ENCODE measurements around the gene FXYD4.

The FXYD4 gene

DNA sequence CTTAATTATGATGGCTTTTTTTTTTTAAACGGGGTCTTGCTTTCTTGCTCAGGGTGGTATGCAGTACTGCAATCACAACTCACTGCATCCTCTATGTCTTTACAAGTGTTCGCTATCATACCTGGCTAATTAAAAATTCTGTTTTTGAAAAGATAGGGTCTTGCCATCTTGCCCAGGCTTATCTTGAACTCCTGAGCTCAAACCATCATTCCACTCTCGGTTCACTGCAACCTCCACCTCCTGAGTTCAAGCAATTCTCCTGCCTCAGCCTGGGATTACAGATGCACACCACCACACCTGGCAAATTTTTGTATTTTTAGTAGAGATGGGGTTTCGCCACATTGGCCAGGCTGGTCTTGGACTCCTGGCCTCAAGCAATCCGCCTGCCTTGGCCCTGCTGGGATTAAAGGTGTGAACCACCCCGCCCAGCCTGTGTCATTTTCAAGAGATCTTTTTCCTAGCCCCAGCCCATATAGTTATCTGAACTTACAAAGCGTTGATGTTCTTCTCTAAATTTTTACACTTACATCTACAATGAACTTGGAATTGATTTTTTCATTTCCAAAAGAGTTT, 31.5 kb downstream of the FXYD4 start:
- Histone ChIP-seq H3K9ac (ENCODE audit: low read depth, low read length) (no peak overlapping the region), H3K36me3 (ENCODE audit: control insufficient read depth, insufficient read depth, low read length) (no peaks in the 10 kb centered on the region), H3K9me3 (ENCODE audit: control insufficient read depth, insufficient read depth, low read length) (no peaks in the 10 kb centered on the region), H3K27me3 (ENCODE audit: control insufficient read depth, insufficient read depth, low read length) (no peaks in the 10 kb centered on the region), H3K4me1 (ENCODE audit: control insufficient read depth, insufficient read depth, low read length) (peaks cover 12% of the 10 kb centered on the region), H3K4me3 (ENCODE audit: low read depth, low read length) (no peak overlapping the region)

DNA sequence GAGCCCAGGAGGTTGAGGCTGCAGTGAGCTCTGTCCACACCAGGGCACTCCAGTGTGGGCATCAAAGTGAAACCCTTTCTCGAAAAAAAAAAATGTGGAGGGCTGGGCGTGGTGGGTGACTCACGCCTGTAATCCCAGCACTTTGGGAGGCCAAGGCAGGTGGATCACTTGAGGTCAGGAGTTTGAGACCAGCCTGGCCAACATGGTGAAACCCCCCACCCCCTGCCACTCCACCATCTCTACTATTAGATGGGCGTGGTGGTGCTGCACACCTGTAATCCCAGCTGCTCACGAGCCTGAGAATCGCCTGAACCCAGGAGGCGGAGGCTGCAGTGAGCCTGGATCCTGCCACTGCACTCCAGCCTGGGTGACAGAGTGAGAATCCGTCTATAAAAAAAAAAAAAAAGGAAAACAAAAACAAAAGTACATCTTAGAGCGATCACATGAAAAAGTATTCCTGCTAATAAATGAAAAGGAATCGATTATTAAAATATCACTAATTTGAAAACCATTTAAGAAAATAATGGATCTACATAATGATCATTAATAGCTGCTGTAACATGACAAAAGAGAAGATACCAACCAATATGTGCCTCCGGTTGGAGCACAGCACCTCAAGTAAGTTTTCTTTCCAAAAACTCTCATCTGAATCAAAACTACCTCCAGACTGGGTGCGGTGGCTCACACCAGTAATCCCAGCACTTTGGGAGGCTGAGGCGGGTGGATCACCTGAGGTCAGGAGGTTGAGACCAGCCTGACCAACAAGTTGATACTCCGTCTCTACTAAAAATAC, 32.7 kb downstream of the FXYD4 start:
- H3K4me1 ChIP-seq (ENCODE audit: control insufficient read depth, insufficient read depth, low read length): peaks cover 12% of the 10 kb centered on the region
- H3K36me3 ChIP-seq (ENCODE audit: control insufficient read depth, insufficient read depth, low read length): no peaks in the 10 kb centered on the region
- no peaks in the 10 kb centered on the region for H3K9me3 ChIP-seq (ENCODE audit: control insufficient read depth, insufficient read depth, low read length)
- no peak overlapping the region for H3K4me3 ChIP-seq (ENCODE audit: low read depth, low read length)
- no peak overlapping the region for H3K9ac ChIP-seq (ENCODE audit: low read depth, low read length)
- H3K27me3 ChIP-seq (ENCODE audit: control insufficient read depth, insufficient read depth, low read length): no peaks in the 10 kb centered on the region

DNA sequence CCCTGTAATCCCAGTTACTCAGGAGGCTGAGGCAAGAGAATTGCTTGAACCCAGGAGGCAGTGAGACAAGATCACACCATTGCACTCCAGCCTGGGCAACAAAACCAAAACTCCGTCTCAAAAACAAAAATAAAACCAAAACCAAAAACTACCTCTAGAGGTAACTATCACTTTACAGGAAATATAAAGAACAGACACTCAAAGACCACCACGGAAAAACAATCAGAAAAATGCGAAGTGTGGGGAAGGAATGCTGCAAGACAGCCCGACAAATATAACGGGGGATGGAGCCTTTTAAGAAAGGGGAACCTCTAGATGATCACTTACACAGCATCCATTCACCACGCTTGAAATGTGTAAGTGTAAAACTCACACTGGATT, 33.3 kb downstream of the FXYD4 start:
- Histone ChIP-seq H3K9me3 (ENCODE audit: control insufficient read depth, insufficient read depth, low read length) (no peaks in the 10 kb centered on the region), H3K27me3 (ENCODE audit: control insufficient read depth, insufficient read depth, low read length) (no peaks in the 10 kb centered on the region), H3K4me1 (ENCODE audit: control insufficient read depth, insufficient read depth, low read length) (peaks cover 12% of the 10 kb centered on the region), H3K4me3 (ENCODE audit: low read depth, low read length) (no peak overlapping the region), H3K36me3 (ENCODE audit: control insufficient read depth, insufficient read depth, low read length) (no peaks in the 10 kb centered on the region), H3K9ac (ENCODE audit: low read depth, low read length) (no peak overlapping the region)

DNA sequence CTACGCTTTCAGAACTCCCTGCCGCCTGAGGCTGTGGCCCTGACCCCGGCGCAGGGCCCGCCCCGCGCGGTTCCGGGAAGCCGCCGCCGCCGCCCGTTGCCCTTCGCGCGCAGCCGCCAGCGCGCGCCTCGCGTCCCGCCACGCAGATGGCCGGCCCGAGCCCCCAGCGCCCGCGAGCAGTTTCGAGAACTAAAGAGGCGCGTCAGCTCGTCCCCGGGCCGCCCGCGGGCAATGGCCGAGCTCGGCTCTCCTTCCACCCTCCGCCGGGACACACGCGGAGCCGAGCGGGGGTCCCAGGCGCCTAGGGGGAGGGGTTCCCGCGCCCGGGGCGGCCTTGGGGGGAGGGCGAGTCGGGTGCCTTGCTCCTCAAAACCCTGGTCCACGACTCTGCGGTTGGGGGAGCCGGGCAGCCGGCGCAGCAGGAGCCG, 35.7 kb downstream of the FXYD4 start:
- Histone ChIP-seq H3K36me3 (ENCODE audit: control insufficient read depth, insufficient read depth, low read length) (no peaks in the 10 kb centered on the region), H3K4me1 (ENCODE audit: control insufficient read depth, insufficient read depth, low read length) (peaks cover 4% of the 10 kb centered on the region)

DNA sequence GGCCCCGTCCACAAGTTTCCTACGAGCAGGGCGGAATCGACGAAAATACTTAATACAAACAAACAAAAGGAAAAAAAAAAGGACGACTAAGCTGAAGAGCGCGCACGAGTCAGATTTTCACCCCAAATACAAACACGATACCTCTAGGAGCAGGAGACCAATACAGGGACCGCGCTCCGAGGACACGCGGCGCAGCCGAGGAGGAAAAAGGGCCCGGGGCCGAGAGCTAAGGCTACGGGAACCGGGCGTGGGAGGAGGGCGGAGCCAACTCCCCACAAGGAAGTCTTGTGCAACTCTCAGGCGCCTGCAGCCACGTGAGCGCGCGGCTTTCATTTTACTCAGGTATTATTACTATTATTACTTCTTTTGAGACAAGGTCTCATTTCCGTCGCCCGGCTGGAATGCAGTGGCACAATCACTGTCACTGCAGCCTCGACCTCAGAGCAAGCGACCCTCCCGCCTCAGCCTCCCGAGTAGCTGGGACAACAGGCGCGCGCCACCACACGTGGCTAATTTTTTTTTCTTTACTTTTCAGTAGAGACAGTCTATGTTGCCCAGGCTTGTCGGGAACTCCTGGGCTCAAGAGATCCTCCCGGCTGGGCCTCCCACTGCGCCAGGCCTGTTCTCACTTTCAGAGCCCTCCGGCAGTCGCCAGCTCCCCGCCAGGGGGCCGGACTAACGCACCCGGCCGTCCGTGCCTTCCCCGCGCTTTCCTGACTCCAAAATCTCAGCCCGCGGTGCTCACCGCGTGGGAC, 36.3 kb downstream of the FXYD4 start:
- H3K36me3 ChIP-seq (ENCODE audit: control insufficient read depth, insufficient read depth, low read length): no peaks in the 10 kb centered on the region
- H3K4me3 ChIP-seq (ENCODE audit: low read depth, low read length): peak overlapping the region; percentile 91
- H3K9ac ChIP-seq (ENCODE audit: low read depth, low read length): peak overlapping the region; percentile 63
- H3K4me1 ChIP-seq (ENCODE audit: control insufficient read depth, insufficient read depth, low read length): peaks cover 4% of the 10 kb centered on the region
- H3K9me3 ChIP-seq (ENCODE audit: control insufficient read depth, insufficient read depth, low read length): no peaks in the 10 kb centered on the region
- H3K27me3 ChIP-seq (ENCODE audit: control insufficient read depth, insufficient read depth, low read length): no peaks in the 10 kb centered on the region

More for the DNA sequence above, 35.7 kb downstream of the FXYD4 start:
- Histone ChIP-seq H3K9ac (ENCODE audit: low read depth, low read length) (peak overlapping the region; percentile 63), H3K4me3 (ENCODE audit: low read depth, low read length) (peak overlapping the region; percentile 91), H3K9me3 (ENCODE audit: control insufficient read depth, insufficient read depth, low read length) (no peaks in the 10 kb centered on the region), H3K27me3 (ENCODE audit: control insufficient read depth, insufficient read depth, low read length) (no peaks in the 10 kb centered on the region)

DNA sequence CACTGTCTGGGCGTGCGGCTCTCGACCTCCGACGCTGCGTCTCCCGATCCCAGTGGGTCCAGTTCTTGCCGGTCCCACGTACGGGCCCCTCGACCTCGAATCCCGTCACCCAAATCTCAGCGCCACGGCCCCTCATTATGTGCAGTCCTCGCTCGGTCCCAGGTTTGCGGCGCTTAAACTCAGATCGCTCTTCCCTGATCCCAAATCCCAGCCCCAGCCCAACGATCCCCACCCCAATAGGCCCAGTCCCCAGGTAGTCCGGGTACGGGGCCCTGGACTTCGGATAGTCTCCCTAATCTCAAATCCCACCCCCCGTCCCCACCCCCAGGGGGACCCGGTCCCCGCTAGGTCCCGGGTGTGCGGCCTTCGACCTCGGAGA, 36.9 kb downstream of the FXYD4 start:
- Histone ChIP-seq H3K9ac (ENCODE audit: low read depth, low read length) (peak overlapping the region; percentile 63), H3K27me3 (ENCODE audit: control insufficient read depth, insufficient read depth, low read length) (no peaks in the 10 kb centered on the region), H3K4me3 (ENCODE audit: low read depth, low read length) (peak overlapping the region; percentile 91), H3K4me1 (ENCODE audit: control insufficient read depth, insufficient read depth, low read length) (peaks cover 4% of the 10 kb centered on the region), H3K36me3 (ENCODE audit: control insufficient read depth, insufficient read depth, low read length) (no peaks in the 10 kb centered on the region), H3K9me3 (ENCODE audit: control insufficient read depth, insufficient read depth, low read length) (no peaks in the 10 kb centered on the region)

DNA sequence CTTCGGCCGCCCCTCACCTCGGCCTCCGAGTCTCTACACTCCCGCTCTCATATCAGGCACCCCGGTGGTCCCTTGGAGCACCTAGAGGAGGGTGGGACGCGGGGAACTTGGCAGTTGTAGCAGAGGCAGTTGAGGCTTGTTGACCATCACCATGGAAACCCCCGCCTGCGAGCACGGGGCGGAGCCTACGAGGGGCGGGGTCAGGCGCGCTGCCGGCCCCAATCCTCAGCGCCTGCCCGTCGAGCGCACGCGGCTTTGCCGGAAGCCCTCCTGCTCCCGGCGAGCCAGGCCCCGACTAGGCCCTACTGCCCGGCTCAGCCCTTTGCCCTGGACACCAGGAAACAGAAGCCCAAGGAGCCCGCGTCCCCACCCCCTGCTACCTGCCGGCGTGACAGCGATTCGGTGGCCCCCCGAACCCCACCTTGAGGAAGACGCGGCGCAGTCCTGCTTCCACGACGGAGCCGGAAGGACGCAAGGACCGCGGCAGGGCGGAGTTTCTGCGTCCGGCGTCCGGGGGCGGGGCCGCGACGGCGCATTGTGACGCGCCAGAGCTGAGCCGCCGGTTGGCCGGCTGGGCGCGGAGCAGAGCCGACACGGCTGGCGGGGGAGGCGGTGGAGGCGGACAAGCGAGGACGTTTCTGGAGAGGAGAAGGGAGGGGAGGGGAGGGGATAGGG, 37.4 kb downstream of the FXYD4 start, which contains the start of gene HNRNPF:
TSS of gene HNRNPF (minus strand) at position 477 of the 675 bp plus-strand sequence. CDS start 21,302 bp downstream, outside the sequence.
- Histone ChIP-seq H3K27me3 (ENCODE audit: control insufficient read depth, insufficient read depth, low read length) (no peaks in the 10 kb centered on the region), H3K36me3 (ENCODE audit: control insufficient read depth, insufficient read depth, low read length) (no peaks in the 10 kb centered on the region), H3K4me3 (ENCODE audit: low read depth, low read length) (peak within 1 kb of the TSS; percentile 91), H3K9me3 (ENCODE audit: control insufficient read depth, insufficient read depth, low read length) (no peaks in the 10 kb centered on the region), H3K4me1 (ENCODE audit: control insufficient read depth, insufficient read depth, low read length) (peaks cover 4% of the 10 kb centered on the region), H3K9ac (ENCODE audit: low read depth, low read length) (peak within 1 kb of the TSS; percentile 85)

DNA sequence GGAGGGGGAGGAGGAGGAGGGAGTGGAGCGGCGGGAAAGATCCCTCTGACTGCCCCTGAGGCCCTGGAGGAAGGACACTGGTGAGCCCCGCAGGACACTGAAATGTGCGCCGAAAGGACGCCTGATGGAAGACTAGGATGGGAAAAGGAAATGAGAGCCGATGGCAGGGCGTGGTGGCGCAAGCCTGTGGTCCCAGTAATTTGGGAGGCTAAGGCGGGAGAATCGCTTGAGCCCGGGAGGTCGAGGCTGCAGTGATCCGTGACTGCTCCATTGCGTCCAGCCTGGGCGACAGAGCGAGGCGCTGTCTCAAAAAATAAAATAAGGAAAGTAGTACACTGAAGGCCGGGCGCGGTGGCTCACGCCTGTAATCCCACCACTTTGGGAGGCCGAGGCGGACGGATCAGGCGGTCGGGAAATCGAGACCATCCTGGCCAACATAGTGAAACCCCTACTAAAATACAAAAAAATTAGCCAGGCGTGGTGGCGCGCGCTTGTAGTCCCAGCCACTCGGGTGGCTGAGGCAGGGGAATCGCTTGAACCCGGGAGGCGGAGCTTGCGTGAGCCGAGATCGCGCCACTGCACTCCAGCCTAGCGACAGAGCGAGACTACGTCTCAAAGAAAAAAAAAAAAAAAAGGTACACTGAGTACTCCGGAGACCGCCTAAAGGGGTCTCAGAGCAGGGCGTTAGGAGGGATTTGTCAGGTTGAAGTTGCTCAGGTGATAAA, 38.1 kb downstream of the FXYD4 start:
- Histone ChIP-seq H3K36me3 (ENCODE audit: control insufficient read depth, insufficient read depth, low read length) (no peaks in the 10 kb centered on the region), H3K27me3 (ENCODE audit: control insufficient read depth, insufficient read depth, low read length) (no peaks in the 10 kb centered on the region)

DNA sequence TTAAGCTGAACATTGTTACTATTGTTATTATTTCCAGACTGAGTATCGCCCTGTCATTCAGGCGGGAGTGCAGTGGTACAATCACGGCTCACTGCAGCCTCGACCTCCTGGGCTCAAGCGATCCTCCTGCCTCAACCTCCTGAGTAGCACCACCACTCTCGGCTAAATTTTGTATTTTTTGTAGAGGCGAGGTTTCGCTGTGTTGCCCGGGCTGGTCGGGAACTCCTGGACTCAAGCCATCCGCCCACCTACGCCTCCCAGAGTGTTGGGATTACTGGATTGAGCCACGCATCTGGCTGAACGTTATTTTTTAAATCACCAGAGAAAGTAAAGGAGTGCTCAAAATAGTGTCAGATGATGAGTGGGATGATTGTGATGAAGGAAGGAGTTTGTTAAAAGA, 38.9 kb downstream of the FXYD4 start:
- Histone ChIP-seq H3K9ac (ENCODE audit: low read depth, low read length) (no peak overlapping the region), H3K36me3 (ENCODE audit: control insufficient read depth, insufficient read depth, low read length) (no peaks in the 10 kb centered on the region), H3K4me1 (ENCODE audit: control insufficient read depth, insufficient read depth, low read length) (no peaks in the 10 kb centered on the region), H3K4me3 (ENCODE audit: low read depth, low read length) (no peak overlapping the region), H3K27me3 (ENCODE audit: control insufficient read depth, insufficient read depth, low read length) (no peaks in the 10 kb centered on the region), H3K9me3 (ENCODE audit: control insufficient read depth, insufficient read depth, low read length) (no peaks in the 10 kb centered on the region)

More for the DNA sequence above, 38.1 kb downstream of the FXYD4 start:
- Histone ChIP-seq H3K9me3 (ENCODE audit: control insufficient read depth, insufficient read depth, low read length) (no peaks in the 10 kb centered on the region), H3K4me1 (ENCODE audit: control insufficient read depth, insufficient read depth, low read length) (peaks cover 2% of the 10 kb centered on the region), H3K4me3 (ENCODE audit: low read depth, low read length) (peak overlapping the region; percentile 91), H3K9ac (ENCODE audit: low read depth, low read length) (peak overlapping the region; percentile 85)

DNA sequence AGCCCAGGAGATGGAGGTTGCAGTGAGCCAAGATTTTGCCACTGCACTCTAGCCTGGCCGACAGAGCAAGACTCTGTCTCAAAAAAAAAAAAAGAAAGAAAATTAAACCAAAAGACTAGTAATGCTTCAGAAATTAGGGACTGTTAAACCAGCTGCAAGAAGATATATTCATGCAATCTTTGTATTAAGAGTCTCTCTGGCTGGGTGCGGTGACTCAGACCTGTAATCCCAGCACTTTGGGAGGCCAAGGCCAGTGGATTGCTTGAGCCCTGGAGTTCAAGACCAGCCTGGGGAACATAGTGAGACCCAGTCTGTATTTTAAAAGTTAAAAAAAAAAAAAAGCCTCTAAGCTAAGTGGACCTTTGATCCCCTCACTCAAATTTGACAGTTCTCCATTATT, 40.1 kb downstream of the FXYD4 start:
- Histone ChIP-seq H3K27me3 (ENCODE audit: control insufficient read depth, insufficient read depth, low read length) (no peaks in the 10 kb centered on the region), H3K9ac (ENCODE audit: low read depth, low read length) (no peak overlapping the region), H3K4me1 (ENCODE audit: control insufficient read depth, insufficient read depth, low read length) (no peaks in the 10 kb centered on the region), H3K4me3 (ENCODE audit: low read depth, low read length) (no peak overlapping the region), H3K36me3 (ENCODE audit: control insufficient read depth, insufficient read depth, low read length) (no peaks in the 10 kb centered on the region), H3K9me3 (ENCODE audit: control insufficient read depth, insufficient read depth, low read length) (no peaks in the 10 kb centered on the region)

DNA sequence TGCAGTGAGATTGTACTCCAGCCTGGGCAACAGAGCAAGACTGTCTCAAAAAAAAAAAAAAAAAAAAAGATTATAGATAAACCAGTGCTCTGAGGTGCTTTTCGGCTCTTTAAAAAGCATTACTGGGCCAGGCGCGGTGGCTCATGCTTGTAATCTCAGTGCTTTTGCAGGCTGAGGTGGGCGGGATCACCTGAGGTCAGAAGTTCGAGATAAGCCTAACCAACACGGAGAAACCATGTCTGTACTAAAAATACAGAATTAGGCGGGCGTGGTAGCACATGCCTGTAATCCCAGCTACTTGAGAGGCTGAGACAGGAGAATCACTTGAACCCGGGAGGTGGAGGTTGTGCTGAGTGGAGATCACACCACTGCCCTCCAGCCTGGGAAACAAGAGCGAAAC, 44.1 kb downstream of the FXYD4 start:
- no peaks in the 10 kb centered on the region for H3K27me3 ChIP-seq (ENCODE audit: control insufficient read depth, insufficient read depth, low read length)
- no peaks in the 10 kb centered on the region for H3K9me3 ChIP-seq (ENCODE audit: control insufficient read depth, insufficient read depth, low read length)
- no peaks in the 10 kb centered on the region for H3K4me1 ChIP-seq (ENCODE audit: control insufficient read depth, insufficient read depth, low read length)
- no peaks in the 10 kb centered on the region for H3K36me3 ChIP-seq (ENCODE audit: control insufficient read depth, insufficient read depth, low read length)
- no peak overlapping the region for H3K4me3 ChIP-seq (ENCODE audit: low read depth, low read length)
- H3K9ac ChIP-seq (ENCODE audit: low read depth, low read length): no peak overlapping the region
